GM19438 (cell line): ENCODE results near the gene MRPS5.
"Not testable (repeated sequence)": the region's sequence is repeated elsewhere in the genome, so short reads cannot be mapped to it uniquely, and the experiment has no call there.

Source experiments
- ATAC-seq: cut with Tn5 transposase; IDR thresholded peaks from one replicate; pipeline ENCODE4 v1.9.1; 2021; ENCODE audit warnings: low read depth; ENCODE audit not compliant: unreplicated experiment

Gene MRPS5

GRCh38 chr2:95048825-95049682 lies 72.6 kb downstream of the MRPS5 start:
- ATAC-seq: no peak

DNA sequence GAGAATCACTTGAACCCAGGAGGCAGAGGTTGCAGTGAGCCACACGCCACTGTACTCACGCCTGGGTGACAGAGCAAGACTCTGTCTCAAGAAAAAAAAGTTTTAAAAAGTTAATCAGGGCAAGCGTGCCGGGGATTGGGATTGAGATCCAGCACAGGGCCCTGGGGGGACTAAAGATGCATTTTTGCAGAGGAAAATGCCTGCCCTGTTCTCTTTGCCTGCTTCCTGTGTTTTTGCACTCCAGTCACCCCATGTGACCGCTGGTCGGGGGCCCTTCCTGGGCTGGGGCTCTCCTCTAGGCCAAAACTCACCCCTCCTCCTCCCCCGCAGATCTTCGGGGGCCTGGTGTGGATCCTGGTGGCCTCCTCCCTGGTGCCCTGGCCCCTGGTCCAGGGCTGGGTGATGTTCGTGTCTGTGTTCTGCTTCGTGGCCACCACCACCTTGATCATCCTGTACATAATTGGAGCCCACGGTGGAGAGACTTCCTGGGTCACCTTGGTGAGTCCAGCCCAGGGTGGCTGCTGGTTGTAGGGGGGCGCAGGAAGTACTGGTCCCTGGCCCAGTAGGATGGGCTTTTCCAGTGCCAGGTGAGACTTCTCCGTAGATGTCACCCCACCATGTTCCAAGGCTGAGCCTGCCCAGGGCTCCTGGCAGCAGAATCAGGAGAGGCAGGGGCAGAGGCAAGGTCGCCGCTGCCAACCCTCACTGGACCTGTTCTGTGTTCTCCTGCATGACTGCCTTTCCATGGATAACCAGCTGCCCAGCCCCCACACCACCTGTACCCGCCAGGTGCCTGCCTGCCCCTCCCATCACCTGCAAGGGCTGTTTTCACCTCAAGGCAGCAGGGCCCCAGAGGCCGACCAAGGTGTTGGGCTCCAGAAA lies 73.7 kb downstream of the MRPS5 start:
- ATAC-seq: no peak

GRCh38 chr2:95046371-95047112 lies 75.1 kb downstream of the MRPS5 start:
- no peak for ATAC-seq

DNA sequence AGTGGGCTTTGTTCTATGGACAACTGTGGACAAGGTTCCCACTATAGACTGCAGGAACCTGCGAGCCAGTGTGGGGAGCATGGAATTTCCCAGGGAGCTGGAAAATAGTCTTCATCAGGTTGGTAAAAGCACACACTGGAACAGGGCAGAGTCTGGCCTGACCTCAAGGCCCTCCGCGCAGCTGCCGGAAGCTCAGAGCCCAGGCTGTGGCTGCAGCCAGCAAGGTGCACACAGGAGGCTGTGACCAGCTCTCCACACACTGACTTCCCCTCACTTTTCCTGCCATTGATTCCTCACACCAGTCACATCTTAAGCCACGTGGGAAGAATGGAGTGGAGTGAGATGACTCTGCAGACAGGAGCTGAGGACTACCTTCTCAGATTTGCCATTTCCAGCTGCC lies 77.0 kb downstream of the MRPS5 start:
- ATAC-seq: no peak

GRCh38 chr2:95043300-95044093 lies 78.1 kb downstream of the MRPS5 start:
- ATAC-seq: no peak

- no peak for ATAC-seq
These were observed 78.9 kb downstream of the MRPS5 start for GRCh38 chr2:95042472-95043271.

- no peak for ATAC-seq
These were observed 79.7 kb downstream of the MRPS5 start for GRCh38 chr2:95041824-95042442.

- no peak for ATAC-seq
These were observed 80.4 kb downstream of the MRPS5 start for GRCh38 chr2:95041060-95041823.

- ATAC-seq: no peak
These were observed 81.2 kb downstream of the MRPS5 start for GRCh38 chr2:95040426-95040825.

- ATAC-seq: no peak
These were observed 81.6 kb downstream of the MRPS5 start for GRCh38 chr2:95039978-95040377.

GRCh38 chr2:95039363-95039762 lies 82.2 kb downstream of the MRPS5 start:
- no peak for ATAC-seq

DNA sequence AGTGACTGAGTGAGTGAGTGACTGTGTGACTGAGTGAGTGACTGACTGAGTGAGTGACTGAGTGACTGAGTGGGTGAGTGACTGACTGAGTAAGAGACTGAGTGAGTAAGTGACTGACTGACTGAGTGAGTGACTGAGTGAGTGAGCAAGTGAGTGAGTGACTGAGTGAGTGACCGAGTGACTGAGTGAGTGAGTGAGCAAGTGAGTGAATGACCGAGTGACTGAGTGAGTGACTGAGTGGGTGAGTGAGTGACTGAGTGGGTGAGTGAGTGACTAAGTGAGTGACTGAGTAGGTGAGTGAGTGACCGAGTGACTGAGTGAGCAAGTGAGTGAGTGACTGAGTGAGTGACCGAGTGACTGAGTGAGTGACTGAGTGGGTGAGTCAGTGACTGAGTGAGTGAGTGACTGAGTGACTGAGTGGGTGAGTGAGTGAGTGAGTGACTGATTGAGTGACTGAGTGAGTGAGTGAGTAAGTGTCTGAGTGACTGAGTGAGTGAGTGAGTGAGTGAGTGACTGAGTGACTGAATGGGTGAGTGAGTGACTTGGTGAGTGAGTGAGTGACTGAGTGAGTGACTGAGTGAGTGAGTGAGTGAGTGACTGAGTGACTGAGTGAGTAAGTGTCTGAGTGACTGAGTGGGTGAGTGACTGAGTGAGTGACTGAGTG lies 82.8 kb downstream of the MRPS5 start:
- no peak for ATAC-seq

GRCh38 chr2:95037841-95038585 lies 83.6 kb downstream of the MRPS5 start:
- ATAC-seq: not testable (repeated sequence)

DNA sequence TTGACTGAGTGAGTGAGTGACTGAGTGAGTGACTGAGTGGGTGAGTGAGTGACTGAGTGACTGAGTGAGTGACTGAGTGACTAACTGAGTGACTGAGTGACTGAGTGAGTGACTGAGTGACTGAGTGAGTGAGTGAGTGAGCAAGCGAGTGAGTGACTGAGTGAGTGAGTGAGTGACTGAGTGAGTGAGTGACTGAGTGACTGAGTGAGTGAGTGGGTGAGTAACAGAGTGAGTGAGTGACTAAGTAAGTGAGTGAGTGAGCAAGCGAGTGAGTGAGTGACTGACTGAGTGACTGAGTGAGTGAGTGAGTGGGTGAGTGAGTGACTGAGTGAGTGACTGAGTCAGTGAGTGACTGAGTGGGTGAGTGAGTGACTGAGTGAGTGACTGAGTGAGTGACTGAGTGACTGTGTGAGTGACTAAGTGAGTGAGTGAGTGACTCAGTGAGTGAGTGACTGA lies 84.2 kb downstream of the MRPS5 start:
- ATAC-seq: no peak

GRCh38 chr2:95036596-95037383 lies 84.8 kb downstream of the MRPS5 start:
- ATAC-seq: no peak
